Esophagus mucosa (tissue), 1 donor: ENCODE measurements around the gene ACOT13. TPM values are rescaled to one million over a fixed set of nuclear protein-coding genes. Genes with fewer than 3 reads are reported as not detected.
A peak's percentile ranks its signal among the peaks of the same experiment; 100 is the strongest.
"Not testable (repeated sequence)": the region's sequence is repeated elsewhere in the genome, so short reads cannot be mapped to it uniquely, and the experiment has no call there.

Experiments used
- ATAC-seq: fragments of 200-7000 bp; cut with Tn5 transposase; one replicate; pipeline ENCODE4 v1.9.1; 2020
- total RNA-seq: library from RNA; stranded (reverse); gene quantifications from one replicate; pipeline ENCODE4 v1.2.4, GENCODE V29; 2023
- donor health status: DM: yes; HTN: yes; CAD: no.

Gene ACOT13
- total RNA-seq, 1 donor from 2014 or later: 11.2 TPM

- ATAC-seq: not testable (repeated sequence)
Measured at GRCh38 chr6:24731456-24732134, 64.7 kb downstream of the ACOT13 start.

GRCh38 chr6:24734166-24734565 lies 67.3 kb downstream of the ACOT13 start:
- no peak for ATAC-seq

- ATAC-seq: not testable (repeated sequence)
Measured at GRCh38 chr6:24734710-24735109, 67.8 kb downstream of the ACOT13 start.

- no peak for ATAC-seq
Measured at GRCh38 chr6:24738741-24739140, 71.9 kb downstream of the ACOT13 start.

- ATAC-seq: no peak
Measured at GRCh38 chr6:24740861-24741260, 74.0 kb downstream of the ACOT13 start.

GRCh38 chr6:24742216-24742738 lies 75.4 kb downstream of the ACOT13 start:
- no peak for ATAC-seq

DNA sequence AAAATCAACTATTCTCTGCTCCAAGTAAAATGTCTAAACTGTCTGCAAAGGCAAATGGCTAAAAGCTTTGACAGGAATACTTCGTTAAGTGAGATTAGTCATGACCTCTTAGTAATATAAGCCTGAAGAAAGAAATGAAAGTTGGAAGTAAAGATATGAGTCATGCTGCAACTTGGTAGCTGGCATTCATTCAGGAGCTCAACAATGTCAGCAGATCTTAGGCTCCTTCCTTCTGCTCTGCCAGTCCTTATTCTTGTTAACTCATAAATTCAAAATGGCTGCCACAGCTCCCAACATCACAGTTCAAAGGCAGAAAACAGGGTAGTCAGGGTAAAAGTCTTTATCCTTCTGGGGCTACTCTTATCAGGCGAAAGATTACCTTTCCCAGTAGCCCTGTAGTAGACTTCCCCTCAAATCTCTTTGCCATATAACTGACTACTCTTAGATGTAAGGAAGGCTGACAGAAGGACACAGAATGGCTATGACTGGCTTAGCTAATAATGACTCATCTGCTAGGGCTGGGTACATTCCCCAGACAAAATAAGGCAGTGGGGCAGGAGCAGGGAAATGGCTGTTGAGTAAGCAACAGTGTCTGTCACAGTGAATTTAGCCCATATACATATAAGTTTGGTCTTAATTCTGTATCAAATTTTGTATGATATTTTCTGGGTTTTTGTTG lies 76.5 kb downstream of the ACOT13 start:
- ATAC-seq: peak; percentile 97

DNA sequence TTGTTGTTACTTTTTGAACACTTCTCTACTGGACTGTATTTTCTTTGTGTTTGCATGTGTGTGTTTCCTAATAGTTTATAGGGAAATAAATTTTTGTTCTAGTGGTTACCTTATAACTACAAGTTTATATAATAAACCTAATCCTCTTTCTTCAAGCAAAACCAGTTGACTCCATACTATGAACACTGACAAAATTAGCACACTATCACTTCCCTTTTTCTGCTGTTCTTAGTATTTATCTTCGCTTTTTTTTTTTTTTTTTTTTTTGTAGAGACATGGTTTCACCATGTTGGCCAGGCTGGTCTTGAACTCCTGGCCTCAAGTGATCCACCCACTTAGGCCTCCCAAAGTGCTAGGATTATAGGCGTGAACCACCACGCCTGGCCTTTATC lies 77.1 kb downstream of the ACOT13 start:
- no peak for ATAC-seq

DNA sequence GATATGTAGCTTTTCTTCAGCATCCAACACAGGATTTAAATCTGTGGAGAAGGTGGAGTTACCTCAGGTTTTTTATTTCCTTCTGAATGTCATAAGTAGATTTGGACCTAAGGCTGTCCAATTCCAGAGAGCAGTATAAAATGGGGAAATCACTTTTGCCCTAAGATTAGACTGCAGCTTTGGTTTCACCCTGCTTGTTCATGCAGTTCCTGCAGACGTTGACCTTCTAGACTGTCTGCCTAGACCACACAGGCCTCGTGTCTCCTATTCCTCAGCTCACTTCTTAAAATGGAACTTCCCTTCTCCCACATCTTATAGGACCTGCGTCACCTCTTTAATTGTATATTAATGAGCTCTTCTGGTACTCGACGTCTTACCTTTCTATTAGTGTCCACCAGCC lies 78.0 kb downstream of the ACOT13 start:
- ATAC-seq: no peak

- ATAC-seq: no peak
Measured at GRCh38 chr6:24749297-24749696, 82.4 kb downstream of the ACOT13 start.

GRCh38 chr6:24750878-24751277 lies 84.0 kb downstream of the ACOT13 start:
- ATAC-seq: not testable (repeated sequence)

- ATAC-seq: no peak
Measured at GRCh38 chr6:24752503-24752902, 85.6 kb downstream of the ACOT13 start.

- no peak for ATAC-seq
Measured at GRCh38 chr6:24752917-24753492, 86.1 kb downstream of the ACOT13 start.

DNA sequence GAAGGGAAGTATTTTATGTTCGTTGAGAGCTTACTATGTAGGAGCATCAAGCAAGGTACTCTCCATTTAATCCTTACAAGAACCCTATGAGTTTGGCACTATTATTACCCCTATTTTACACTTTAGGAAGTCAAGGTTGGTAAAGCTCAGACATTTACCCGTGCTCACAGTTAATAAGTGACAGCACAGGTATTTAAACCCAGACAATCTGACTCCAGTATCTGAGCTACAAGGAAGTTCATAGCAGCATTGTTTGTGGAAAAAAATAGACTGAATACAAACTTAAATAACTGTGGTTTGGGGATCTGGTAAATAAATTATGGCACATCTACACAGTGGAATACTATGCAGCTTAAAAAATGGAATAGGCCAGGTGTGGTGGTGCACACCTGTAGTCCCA lies 86.7 kb downstream of the ACOT13 start:
- no peak for ATAC-seq

DNA sequence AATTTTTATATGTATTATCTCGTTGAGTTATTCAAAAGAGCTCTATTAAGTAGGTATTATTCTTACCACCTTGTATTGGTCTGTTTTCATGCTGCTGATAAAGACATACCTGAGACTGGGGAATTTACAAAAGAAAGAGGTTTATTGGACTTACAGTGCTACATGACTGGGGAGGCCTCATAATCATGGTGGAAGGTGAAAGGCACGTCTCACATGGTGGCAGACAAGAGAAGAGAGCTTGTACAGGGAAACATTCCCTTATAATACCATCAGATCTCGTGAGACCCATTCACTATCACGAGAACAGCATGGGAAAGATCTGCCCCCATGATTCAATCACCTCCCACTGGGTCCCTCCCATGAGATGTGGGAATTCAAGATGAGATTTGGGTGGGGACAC lies 87.5 kb downstream of the ACOT13 start:
- ATAC-seq: not testable (repeated sequence)

Other genes starting within 250 kb of the ACOT13 start
- gene GPLD1, start 177.5 kb upstream of the ACOT13 start, total RNA-seq: 1.4 TPM
- 13.4 TPM for gene ALDH5A1, start 172.1 kb upstream of the ACOT13 start, total RNA-seq
- not detected for gene KIAA0319, start 20.9 kb upstream of the ACOT13 start, total RNA-seq
- 16.1 TPM for gene TDP2, start 178 bp upstream of the ACOT13 start, total RNA-seq
- gene C6orf62, start 52.1 kb downstream of the ACOT13 start, total RNA-seq: 63.0 TPM
- gene GMNN, start 107.9 kb downstream of the ACOT13 start, total RNA-seq: 14.9 TPM
- gene ARMH2, start 131.8 kb downstream of the ACOT13 start, total RNA-seq: not detected